22Rv1 (cell line): ENCODE measurements around the gene FADD.

Source experiments
- H3K27ac ChIP-seq: fragments of 450-650 bp; 2 replicates; pipeline ENCODE4 v1.5.1; 2017
- CTCF ChIP-seq: fragments of 450-650 bp; IDR thresholded peaks from 2 replicates; pipeline ENCODE4 v1.5.1; 2017; ENCODE audit warnings: mild to moderate bottlenecking
- ZFX ChIP-seq: fragments of 450-650 bp; IDR thresholded peaks from 2 replicates; pipeline ENCODE4 v1.6.1; 2017; ENCODE audit warnings: antibody characterized with exemption, borderline replicate concordance

The FADD gene

GRCh38 chr11:70243912-70244652 is 41.0 kb downstream of the FADD start:
- no peak for TF ChIP-seq ZFX
- no peak for TF ChIP-seq CTCF
- no peak overlapping the region for H3K27ac ChIP-seq

- TF ChIP-seq ZFX (no peak), CTCF (no peak)
- H3K27ac ChIP-seq = no peak overlapping the region
These were observed 41.6 kb downstream of the FADD start for GRCh38 chr11:70244698-70245097.

- TF ChIP-seq ZFX = no peak
- TF ChIP-seq CTCF = no peak
These were observed 43.1 kb downstream of the FADD start for GRCh38 chr11:70246196-70246595.

GRCh38 chr11:70247042-70247709 is 44.1 kb downstream of the FADD start:
- TF ChIP-seq CTCF = no peak
- no peak overlapping the region for H3K27ac ChIP-seq

More at GRCh38 chr11:70246196-70246595, 43.1 kb downstream of the FADD start:
- H3K27ac ChIP-seq = no peak overlapping the region

GRCh38 chr11:70247710-70248072 is 44.6 kb downstream of the FADD start:
- no peak overlapping the region for H3K27ac ChIP-seq
- TF ChIP-seq ZFX = no peak
- no peak for TF ChIP-seq CTCF

GRCh38 chr11:70250876-70251658 is 48.0 kb downstream of the FADD start:
- TF ChIP-seq CTCF (no peak), ZFX (no peak)
- H3K27ac ChIP-seq = no peak overlapping the region
